Hindlimb muscle (tissue), 1 donor: ENCODE data around the gene WASF2. TPM values are rescaled to one million over a fixed set of nuclear protein-coding genes. Genes with fewer than 3 reads are reported as not detected.
"Not testable (repeated sequence)": the region's sequence is repeated elsewhere in the genome, so short reads cannot be mapped to it uniquely, and the experiment has no call there.

ENCODE experiments used
- DNase-seq: peaks from one replicate; pipeline ENCODE4 v3.0.0-alpha.2; 2013
- polyA plus RNA-seq: library from polyadenylated mRNA; unstranded; fragments of 120-200 nt; gene quantifications from one replicate; pipeline ENCODE4 v1.2.1, GENCODE V29; 2013; ENCODE audit not compliant: insufficient read length

Gene WASF2
- polyA plus RNA-seq, 1 donor, result 79.4 TPM

DNA sequence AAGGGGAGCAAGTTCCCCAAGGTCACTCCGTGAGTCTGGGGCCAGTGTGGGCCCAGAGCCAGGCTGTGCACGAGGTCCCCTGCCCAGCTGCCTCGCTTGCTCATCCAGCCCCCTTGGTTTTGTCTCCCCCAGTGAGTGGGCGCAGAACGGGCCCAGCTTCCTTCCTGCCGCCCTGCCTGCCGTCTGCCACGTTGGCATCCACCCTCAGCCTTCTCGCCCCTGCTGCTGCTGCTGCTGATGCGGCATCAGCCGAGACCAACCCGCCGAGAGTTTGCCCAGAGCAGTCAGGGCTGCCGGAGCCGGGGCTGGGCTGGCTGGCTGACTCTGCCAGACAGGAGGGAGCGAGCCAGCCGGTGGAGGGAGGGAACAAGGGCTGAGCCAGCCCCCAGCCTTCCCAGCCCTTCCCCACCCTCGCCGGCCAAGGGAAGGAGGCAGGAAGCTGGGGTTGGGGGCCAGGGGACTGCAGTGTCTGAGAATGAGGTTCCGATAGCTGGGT lies 31.4 kb upstream of the WASF2 start:
- DNase-seq, result peak; percentile 42

DNA sequence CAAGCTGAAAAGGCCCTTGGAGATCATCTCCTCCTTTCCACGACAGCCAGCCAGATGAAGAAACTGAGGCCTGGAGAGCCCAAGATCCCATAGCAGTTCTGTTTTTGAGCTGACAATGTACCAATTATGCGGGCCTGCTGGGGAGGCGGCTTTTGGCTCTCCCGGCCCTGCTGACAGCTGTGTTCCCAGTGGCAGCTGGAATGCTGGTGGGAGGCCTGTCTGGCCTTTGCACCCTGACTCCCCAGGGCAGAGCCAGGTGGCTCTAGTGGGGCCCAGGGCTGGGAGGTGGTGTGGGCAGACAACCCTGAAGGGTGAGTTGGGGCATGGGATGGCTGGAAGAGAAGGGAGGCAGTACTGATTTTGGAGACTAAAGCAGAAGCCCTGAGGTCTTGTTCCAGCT lies 30.7 kb upstream of the WASF2 start:
- peak; percentile 45 for DNase-seq

DNA sequence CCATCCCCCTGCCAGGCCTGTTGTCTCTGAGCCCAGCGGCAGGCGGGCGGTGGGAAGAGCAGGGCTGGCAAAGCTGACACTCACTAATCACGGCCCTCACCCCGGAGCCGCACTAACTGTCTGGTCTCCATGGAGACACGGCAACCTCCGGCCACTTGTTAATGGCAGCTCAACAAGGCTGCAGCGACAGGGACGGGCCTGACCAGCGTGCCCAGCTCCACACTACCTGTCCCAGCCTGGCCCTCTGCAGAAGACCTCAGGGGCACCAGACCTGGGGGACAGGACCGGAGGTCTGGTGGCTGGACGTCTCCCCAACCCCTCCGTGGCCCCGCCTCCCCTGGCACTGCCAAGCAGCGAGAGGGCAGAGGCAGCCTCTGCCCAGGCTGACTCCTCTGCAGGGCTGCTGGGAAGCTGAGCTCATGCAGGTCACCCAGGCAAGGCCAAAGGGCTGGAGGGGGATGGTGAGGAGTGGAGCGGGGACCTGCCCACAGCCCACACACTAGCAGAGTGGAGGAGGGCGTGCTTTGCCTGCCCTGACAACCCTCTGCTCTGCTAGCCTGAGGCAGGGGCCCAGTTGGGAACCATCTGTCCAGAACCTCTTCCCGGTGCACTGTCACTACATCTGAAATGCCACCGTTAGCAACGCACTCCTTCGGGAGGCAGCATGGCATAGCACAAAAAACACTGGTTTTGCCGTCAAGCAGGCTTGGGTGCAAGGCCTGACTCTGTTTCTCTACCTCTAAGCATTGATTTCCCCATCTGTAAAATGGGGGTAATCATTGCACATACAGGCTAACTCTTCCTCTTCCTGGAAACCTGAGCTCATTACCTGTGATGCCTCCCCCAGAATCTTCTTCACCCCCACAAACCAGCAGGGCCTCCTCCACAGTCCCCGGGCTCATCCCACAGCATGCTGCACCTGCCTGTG lies 29.6 kb upstream of the WASF2 start:
- DNase-seq, result no peak

DNA sequence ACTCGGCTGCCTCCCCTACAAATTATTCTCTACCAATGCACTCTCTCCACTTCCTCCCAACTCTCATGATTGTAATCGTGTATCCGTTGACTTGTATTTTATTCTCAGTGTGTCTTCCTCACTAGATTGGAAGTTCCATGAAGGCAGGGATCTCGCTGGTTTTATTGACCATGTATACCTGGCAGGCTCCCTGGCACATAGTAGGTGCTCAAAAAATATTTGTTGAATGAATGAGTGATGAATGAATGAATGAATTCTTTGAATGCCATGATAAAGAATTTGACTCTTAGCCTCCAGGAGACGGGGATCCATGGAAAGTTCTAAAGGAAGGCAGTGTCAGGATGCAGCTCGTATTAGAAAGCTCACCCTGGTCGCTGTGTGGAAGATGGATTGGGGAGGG lies 28.8 kb upstream of the WASF2 start:
- no peak for DNase-seq

DNA sequence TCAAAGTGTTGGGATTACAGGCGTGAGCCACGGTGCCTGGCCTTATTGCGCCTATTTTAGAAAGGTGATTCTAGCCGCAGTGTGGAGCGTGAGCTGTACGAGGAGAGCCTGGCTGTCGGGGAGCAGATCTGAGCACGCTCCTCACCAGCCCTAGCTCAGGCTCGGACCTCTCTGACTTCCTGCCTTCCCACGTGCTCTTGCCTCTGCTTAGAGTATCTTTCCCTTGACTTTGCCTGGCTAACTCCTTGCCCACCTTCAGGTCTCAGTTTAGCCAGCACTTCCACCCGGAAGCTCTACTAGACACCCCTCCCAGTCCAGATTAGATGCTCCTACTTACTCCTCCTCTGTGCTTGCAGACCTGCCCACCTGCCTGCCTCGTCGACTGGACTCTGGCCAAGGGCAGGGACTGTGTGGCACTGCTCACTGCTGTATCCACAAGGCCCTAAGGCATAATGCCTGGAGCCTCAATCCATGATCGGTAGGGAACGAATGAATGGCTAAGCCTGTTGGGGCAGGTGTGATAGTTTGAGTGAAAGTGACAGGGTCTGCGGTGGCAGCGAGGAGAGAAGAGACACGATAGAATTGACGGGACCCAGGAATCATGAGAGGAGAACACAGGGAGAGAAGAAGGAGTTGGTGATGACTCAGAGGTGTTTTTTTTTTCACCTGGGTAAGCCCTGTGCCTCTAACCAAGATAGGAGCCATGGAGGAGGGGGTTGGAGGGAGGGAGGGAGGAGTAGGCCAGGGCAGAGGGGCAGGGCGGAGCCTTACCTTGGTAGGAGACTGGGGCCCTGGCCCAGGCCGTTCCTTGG lies 28.1 kb upstream of the WASF2 start:
- DNase-seq, result no peak

DNA sequence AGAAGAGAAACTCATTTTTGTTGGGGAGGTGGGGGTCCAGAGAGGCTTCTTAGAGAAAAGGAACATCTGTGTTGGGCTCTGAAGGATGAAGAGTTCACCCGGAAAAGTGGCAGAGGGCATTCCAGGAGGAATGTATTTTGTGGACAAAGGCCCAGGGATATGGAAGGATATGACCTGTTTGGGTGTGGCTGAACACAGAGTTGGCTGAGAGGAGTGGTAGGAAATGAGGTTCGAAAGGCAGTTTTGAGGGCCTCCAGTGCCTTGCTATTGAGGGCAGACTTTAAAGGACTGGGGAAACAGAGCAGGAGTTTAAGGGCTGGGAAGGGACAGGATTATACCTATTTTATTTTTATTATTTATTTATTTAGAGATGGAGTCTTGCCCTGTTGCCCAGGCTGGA lies 27.3 kb upstream of the WASF2 start:
- DNase-seq, result no peak

DNA sequence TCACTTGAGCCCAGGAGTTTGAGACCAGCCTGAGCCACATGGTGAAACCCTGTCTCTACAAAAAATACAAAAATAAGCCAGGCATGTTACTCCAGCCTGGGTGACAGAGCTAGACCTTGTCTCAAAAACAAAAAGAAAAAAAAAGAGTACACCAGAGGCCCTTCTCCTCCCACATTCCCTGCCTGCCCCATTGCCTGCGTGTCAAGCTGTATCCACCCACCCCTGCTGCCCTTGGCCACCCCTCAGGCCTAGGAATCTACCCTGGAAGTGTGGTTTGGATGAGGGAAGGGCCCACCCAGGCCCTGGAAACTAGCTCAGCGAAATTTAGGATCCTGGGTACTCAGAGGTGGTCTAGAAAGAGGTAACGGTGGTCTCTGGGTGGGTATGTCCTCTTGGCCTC lies 25.7 kb upstream of the WASF2 start:
- DNase-seq, result no peak

DNA sequence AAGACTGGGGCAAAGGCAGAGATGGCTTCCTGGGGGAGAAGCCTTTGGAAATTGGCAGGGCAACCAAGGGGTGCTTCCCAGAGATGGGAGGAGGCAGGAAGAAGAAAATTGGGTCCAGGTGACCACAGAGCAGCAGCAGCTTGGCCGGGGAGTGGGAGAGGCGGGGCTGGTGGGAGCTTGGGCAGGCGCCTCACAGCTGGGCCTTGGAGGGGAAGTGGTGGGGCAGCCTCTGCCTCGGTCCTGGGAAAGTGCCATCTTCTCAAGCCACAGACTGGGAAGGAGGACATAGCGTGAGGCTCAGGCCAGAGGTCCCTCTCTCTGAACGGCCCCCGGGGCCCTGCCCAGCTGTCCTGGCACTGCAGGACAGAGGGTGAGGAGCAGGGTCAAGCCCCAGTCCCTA lies 24.0 kb upstream of the WASF2 start:
- DNase-seq, result peak; percentile 56

DNA sequence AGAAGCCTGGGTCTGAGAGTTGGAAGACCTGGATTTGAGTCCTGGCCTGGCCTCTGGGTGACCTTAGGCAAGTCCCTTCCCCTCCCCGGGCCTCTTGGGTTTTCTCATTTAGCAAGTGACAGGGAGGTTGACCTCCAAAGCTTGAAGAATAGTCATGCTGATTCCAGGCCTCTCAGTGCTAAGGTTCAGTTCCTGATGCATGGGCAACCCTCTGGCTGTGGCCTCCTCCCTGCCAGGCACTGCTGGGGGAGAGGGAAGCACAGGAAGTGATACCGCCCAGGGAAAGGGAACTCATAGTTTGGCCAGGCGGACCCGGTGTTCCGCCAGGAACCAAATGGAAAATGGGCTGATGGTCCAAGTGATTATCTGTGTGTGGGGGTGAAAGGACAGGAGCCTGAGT lies 23.6 kb upstream of the WASF2 start:
- DNase-seq, result peak; percentile 45

DNA sequence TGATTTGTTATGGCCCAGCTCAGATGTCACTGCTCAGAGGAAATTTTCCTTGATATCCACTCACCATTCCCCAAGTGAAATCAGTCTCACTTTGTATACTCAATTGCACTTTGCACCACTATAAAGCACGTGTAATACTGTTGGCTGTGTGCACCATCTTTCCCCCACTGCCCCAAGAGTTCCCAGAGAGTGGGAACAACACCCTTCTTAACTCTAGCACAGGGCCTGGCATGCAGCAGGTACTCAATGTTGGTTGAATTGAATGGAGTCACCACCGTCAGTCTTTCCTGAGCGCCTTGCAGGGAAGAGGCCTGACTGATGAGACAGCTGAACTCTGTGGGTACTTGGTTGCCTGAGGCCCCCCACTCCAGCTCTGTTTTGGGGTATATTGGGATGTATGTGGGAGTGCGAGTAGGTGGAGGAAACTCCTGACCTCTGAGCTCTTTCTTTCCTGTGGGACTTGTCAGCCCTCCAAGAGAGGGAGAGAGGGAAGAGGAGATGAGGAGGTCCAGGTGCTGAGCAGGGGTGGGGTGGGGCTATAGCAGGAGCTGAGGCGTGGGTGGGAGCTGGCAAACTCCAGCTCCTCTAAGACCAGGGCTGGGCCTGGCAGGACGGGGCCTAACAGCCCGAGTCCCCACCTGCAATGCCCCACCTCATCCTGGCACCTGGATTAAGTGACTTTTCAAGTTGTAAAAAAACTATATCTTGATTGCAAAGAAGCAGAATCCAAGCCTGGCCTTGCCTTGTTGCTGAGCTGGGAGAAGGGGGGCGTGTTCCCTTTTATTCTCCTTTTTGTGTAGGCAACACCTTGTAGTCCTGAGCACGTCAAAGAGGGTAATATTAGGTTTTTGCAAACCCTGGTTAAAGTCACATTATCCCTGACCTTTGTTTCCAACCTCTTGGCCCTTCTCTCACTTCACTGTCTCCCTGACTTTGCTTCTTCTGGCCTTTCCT lies 19.4 kb upstream of the WASF2 start:
- no peak for DNase-seq

DNA sequence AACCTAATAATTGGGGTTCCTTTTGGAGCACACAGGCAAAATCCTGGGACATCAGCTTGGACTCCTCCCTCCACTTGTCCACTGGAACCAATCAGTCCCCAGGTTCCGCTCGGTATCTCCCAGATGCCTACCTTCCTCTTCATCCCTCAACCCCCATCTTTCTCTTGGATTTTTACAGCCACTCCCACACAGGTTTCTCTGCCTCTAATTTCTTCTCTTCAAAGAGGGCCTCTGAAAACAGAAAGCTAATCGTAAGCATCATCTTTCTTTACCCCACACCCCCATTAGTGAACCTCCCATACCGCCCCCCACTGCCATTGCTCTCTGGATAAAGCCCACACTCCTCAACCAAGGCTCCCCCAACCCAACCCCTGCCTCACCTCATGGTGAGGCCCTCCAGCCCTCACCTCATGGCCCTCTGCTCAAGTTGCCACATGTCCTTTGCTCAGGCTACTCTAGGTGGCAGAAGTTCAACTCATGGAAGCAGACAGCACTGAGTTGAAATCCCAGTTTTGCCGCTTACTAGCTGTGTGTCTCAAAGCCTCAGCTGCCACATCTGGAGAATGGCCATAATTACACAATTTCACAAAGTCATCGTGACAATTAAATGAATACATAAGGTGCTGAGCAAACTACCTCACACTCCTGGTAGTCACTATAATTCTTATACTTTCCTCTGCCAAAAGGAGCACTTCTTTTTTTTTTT lies 18.1 kb upstream of the WASF2 start:
- DNase-seq, result no peak

DNA sequence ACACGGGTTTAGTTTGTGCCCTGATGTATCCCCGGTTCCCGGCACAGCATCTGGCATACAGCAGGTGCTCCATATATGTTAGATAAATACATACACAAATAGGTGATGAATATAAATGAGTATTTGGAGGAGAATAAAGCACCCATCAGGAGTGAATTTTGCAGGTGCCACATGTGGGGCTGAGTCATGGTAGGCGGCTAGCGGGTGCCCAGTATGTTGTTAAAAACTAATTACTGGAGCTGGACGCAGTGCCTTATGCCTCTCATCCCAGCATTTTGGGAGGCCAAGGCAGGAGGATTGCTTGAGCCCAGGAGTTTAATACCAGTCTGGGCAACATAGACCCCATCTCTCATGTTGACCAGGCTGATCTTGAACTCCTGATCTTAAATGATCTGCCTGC lies 16.7 kb upstream of the WASF2 start:
- DNase-seq, result no peak

DNA sequence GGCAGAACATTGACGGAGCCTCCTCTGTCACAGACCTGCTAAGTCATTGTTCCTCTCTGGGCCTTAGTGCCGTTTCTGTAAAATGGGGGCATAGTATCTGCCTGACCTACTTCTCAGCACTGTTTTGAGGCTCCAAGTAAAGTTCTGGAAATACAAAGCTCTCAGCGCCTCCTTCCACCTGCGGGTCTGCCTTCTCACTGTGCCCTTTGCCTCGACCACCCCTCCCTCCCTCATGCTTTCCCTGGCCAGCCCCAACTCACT lies 15.4 kb upstream of the WASF2 start:
- no peak for DNase-seq

DNA sequence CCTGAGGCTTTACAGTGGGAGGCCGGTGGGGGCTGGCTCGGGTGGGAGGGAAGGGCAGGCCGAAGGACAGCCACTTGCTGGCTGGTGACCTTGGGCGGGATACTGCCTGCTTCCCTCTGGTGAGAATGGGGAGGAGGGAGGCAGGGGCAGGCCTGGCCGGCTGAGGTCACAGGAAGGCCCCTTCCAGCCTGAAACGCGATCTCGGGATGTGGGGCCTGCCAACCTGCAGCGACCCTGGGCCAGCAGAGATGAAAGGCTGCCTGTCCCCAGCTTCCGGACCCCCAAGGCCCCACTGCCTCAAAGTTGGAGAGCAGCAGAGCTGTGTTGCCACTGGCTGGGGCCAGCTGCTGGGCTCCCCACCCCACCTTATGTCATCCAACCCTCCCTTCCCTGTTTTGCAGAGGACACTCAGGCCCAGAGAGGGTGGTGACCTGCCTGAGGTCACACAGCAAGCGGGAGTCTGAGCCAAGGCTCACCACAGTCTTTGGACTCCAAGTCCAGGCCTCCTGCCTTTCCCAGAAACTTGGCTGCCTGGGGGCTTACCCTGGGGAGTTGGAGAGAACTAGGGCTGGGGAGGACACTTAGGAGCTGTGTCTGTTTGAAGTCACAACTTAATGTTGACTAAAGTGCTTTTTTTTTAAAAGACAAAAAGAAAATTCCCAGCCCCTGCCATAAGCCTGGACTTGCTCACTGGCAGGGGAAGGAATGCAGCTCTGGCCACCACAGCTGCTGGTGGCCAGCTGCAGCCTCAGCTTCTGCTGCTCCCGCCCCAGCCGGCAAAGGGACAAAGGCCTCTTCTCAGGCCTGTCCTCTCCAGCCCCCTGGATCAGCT lies 14.8 kb upstream of the WASF2 start:
- DNase-seq, result peak; percentile 90

DNA sequence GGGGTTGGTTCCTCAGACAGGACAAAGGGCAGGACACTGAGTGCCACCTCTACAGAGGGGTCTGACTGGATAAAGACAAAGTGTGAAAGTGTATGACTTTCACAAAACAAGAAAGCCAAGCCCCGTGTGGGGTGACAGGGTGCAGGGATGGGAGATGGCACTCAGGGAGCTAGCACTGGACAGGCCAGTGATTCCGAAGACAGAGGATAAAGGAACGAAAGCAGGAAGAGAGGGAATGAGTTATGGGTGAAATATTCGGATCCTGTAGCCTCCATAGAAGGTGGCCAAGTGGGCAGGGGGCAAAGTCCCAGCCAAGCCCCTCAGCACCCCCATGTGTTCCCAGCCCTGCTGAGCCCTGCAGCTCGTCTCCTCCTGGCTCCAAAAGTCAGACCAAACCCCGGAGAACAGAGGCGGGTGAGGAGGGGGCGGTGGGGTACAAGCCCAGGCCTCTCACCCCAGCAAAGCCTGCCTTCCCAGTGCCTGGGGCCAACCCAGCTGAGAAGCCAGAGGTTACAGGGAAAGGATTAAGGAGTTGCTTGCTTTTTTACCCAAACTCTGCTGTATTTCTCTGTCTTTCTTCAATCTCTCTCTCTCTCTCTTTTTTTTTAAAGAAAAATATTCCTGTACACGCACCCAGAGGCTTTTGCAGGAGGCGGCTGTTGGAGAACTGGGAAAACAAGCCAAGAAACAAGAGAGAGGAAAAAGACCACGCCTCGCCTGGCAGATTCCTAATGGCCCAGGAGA lies 14.0 kb upstream of the WASF2 start:
- DNase-seq, result no peak

DNA sequence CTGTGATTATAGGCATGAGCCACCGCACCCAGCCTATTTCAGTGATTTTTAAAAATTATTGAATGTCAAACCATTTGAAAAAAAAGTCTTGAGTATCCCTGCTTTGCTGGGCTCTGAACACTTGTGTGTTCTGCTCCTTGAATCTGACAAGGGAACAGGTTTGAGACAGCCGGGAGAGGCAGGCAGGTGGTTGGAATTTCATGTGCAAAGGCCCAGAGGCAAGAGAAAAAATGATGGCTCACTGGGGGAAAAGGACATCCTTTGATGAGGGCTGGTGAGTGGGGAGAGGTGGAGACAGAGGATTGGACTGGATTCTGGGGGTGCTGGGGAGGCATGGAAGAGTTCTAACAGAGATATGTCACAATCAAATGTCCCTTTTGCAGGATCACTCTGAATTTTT lies 13.1 kb upstream of the WASF2 start:
- DNase-seq, result no peak

DNA sequence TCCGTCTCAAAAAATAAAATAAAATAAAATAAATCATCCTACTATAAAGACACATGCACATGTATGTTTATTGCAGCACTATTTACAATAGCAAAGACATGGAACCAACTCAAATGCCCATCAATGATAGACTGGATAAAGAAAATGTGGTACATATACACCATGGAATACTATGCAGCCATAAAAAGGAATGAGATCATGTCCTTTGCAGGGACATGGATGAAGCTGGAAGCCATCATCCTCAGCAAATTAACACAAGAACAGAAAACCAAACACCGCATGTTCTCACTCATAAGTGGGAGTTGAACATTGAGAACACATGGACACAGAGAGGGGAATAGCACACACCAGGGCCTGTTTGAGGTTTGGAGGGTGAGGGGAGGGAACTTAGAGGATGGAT lies 11.2 kb upstream of the WASF2 start:
- not testable (repeated sequence) for DNase-seq

DNA sequence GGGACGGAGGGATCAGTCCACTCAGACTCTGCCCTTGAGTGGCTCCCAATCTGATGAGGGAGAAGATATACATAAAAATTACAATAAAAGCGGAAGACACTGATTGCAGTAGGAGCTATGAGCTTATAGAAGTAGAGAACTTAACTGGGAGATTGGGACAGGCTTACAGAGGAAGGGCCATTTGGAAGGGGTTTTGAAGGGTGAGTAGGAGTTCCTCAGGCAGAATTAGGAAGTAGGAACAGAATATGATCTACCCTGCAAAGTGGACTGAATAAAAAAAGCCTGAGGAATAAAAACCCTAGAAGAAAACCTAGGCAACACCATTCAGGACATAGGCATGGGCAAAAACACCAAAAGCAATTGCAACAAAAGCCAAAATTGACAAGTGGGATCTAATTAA lies 9.2 kb upstream of the WASF2 start:
- DNase-seq, result no peak

DNA sequence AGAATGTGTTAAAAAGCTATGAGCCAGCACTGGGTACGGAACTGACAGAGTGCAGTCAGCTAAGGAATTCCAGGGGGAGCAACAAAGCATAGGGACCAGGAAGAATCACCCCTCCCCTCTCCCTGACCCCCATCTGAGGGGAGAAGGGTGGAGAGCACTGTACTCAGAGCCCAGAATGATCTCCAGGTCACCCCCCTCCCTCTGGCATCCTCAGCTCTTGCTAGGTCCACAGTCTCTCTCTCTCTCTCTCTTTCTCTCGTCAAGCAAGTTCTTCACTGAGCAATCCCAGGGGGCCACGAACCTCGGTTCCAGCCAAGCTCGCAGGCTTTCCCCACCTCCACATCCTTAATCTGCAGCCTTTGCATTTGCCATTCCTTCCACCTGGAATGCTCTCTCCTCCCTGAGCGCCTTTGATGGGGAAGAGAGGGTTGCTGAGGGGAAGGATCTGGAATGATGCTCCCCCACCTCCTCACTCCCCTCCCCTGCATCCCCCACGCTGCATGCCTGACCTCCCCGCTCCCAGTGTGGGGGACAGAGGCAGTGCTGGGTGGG lies 6.7 kb upstream of the WASF2 start:
- peak; percentile 61 for DNase-seq

DNA sequence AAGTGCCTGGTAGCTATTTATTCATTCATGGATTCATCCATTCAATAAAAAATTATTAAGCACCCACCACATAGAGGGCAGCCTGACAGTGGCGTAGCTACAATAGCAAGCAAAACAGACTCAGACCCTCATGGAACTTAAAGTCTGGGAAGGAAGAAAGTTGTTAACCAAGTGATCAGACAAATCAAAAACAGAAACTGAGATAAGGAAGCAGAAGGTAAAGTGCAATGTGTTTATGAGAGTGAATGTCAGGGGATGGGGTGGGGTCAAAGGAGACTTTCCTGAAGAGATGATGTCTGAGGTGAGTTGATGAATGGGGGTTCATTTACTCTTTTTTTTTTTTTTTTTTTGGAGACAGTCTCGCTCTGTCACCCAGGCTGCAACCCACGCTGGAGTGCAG lies 2.8 kb upstream of the WASF2 start:
- DNase-seq, result no peak
